Stimulated activated CD8-positive, alpha-beta memory T cell treated with anti-CD3 and anti-CD28 coated beads, Interleukin-4, amount 100 ng/mL, for 1 hour (primary cell): ENCODE data around the gene GRM6.

Experiments
- DNase-seq, 2 donors: peaks; one replicate each; pipeline ENCODE4 v3.0.0-alpha.2; 2020; ENCODE audit warnings: low read depth in 2 of 2, low spot score in 1 of 2

GRM6 gene

GRCh38 chr5:178984145-178985072, 10.7 kb downstream of the GRM6 start:
- DNase-seq: no peak

GRCh38 chr5:178983728-178984127, 11.4 kb downstream of the GRM6 start:
- no peak for DNase-seq

GRCh38 chr5:178982941-178983340, 12.2 kb downstream of the GRM6 start:
- DNase-seq: no peak

- DNase-seq: no peak
Measured at GRCh38 chr5:178981381-178981780, 13.7 kb downstream of the GRM6 start.

GRCh38 chr5:178965465-178966055, 29.6 kb downstream of the GRM6 start:
- no peak for DNase-seq

GRCh38 chr5:178941361-178941760, 53.8 kb downstream of the GRM6 start:
- DNase-seq: no peak

- DNase-seq: no peak
Measured at GRCh38 chr5:178940569-178941360, 54.4 kb downstream of the GRM6 start, which contains the start of gene ZNF454. ZNF454 (plus strand) TSS chr5:178941198; CDS start chr5:178942792, 1,594 bp downstream.

GRCh38 chr5:178931846-178932760, 63.0 kb downstream of the GRM6 start:
- DNase-seq: no peak
